HG02642 (cell line): ENCODE data around the gene MAGEA2B.
"Not testable (repeated sequence)": the region's sequence is repeated elsewhere in the genome, so short reads cannot be mapped to it uniquely, and the experiment has no call there.

Experiments
- ATAC-seq: cut with Tn5 transposase; IDR thresholded peaks from one replicate; pipeline ENCODE4 v1.9.1; 2021; ENCODE audit warnings: mild to moderate bottlenecking; ENCODE audit not compliant: unreplicated experiment, poor library complexity

MAGEA2B gene, protein sequence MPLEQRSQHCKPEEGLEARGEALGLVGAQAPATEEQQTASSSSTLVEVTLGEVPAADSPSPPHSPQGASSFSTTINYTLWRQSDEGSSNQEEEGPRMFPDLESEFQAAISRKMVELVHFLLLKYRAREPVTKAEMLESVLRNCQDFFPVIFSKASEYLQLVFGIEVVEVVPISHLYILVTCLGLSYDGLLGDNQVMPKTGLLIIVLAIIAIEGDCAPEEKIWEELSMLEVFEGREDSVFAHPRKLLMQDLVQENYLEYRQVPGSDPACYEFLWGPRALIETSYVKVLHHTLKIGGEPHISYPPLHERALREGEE

DNA sequence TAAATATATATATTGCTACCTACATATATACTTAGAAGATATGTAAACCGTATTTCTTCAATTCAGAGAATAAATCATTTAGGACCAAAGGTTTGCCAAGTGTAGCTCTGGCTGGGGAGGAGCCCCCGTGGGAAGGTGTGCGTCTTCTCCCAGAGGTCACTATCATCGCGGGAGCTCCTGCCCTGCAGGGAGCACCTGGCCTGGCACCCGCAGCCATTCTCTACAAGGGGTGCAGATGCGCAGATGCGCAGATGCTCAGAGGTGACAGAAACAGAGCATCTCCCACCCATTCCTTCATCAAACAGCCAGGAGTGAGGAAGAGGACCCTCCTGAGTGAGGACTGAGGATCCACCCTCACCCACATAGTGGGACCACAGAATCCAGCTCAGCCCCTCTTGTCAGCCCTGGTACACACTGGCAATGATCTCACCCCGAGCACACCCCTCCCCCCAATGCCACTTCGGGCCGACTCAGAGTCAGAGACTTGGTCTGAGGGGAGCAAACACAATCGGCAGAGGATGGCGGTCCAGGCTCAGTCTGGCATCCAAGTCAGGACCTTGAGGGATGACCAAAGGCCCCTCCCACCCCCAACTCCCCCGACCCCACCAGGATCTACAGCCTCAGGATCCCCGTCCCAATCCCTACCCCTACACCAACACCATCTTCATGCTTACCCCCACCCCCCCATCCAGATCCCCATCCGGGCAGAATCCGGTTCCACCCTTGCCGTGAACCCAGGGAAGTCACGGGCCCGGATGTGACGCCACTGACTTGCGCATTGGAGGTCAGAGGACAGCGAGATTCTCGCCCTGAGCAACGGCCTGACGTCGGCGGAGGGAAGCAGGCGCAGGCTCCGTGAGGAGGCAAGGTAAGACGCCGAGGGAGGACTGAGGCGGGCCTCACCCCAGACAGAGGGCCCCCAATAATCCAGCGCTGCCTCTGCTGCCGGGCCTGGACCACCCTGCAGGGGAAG, at the start of gene MAGEA2B:
TSS of gene MAGEA2B (plus strand) at position 814 of the 973 bp plus-strand sequence. CDS start 2,479 bp downstream, outside the sequence.
- ATAC-seq = not testable (repeated sequence)

DNA sequence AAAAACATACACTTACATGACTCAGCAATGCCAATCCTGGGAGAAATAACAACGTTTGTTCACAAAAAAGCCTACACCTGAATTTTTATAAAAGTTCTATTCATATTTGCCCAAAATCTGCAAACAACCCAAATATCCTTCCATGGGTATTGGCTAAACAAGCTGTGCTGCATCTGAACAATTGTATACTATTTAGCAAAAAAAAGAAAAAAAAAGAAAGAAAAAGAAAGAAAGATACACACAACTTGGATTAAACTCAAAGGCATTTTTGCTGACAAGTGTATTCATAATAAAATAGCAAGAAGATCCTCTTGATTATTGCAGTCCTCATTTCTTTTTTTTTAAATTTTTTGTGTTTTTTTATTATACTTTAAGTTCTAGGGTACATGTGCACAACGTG, 40.3 kb upstream of the MAGEA2B start:
- no peak for ATAC-seq

DNA sequence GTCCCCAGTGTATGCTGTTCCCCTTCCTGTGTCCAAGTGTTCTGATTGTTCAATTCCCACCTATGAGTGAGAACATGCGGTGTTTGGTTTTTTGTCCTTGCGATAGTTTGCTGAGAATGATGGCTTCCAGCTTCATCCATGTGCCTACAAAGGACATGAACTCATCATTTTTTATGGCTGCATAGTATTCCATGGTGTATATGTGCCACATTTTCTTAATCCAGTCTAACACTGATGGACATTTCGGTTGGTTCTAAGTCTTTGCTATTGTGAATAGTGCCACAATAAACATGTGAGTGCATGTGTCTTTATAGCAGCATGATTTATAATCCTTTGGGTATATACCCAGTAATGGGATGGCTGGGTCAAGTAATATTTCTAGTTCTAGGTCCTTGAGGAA, 39.8 kb upstream of the MAGEA2B start:
- ATAC-seq = not testable (repeated sequence)

DNA sequence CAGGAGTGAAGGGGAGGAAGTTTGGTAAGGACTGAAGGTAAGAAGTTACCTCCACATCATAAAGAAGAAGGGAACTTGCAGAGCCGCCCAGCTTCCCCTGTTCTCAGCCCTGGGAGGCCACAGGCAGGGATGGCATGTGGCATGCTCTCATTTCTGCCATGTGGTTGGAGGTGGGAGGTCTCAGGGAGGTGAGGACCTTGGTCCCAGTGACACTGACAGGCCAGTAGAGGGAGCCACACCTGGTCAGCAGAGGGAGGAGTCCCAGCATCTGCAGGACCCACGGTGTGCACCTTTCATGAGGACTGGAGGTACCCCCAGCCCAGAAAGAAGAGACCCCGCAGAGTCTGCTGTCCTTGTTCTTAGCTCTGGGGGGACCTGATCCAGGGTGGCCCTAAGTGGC, 33.4 kb upstream of the MAGEA2B start:
- peak; percentile 87 for ATAC-seq

DNA sequence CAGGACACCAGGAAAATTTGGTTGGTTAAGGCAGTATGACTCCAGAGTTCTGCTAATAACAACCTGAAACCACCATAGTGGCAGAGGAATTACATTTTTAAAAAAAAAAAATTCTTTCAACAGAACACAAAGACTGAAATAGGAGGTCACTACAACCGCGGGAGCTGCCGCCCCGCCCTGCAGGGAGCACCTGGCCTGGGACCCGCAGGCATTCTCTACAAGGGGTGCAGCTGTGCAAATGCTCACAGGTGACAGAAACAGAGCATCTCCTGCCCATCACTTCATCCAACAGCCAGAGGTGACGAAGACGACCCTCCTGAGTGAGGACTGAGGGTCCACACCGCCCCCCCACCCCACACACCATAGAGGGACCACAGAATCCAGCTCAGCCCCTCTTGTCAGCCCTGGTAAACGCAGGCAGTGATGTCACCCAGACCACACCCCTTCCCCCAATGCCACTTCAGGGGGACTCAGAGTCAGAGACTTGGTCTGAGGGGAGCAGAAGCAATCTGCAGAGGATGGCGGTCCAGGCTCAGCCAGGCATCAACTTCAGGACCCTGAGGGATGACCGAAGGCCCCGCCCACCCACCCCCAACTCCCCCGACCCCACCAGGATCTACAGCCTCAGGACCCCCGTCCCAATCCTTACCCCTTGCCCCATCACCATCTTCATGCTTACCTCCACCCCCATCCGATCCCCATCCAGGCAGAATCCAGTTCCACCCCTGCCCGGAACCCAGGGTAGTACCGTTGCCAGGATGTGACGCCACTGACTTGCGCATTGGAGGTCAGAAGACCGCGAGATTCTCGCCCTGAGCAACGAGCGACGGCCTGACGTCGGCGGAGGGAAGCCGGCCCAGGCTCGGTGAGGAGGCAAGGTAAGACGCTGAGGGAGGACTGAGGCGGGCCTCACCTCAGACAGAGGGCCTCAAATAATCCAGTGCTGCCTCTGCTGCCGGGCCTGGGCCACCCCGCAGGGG, 16.2 kb upstream of the MAGEA2B start, which contains the start of gene MAGEA3:
TSS of gene MAGEA3 (plus strand) at position 843 of the 980 bp plus-strand sequence. CDS start 2,039 bp downstream, outside the sequence.
- ATAC-seq = not testable (repeated sequence)

GRCh38 chrX:152700390-152700789, 14.0 kb upstream of the MAGEA2B start:
- ATAC-seq = not testable (repeated sequence)

- not testable (repeated sequence) for ATAC-seq
Measured at GRCh38 chrX:152706500-152706899, 7.9 kb upstream of the MAGEA2B start.

- ATAC-seq = not testable (repeated sequence)
Measured at GRCh38 chrX:152709173-152709572, 5.3 kb upstream of the MAGEA2B start, which contains the start of gene CSAG2. Gene CSAG2 (minus strand): TSS chrX:152709273. CDS start chrX:152709112, 161 bp downstream.

DNA sequence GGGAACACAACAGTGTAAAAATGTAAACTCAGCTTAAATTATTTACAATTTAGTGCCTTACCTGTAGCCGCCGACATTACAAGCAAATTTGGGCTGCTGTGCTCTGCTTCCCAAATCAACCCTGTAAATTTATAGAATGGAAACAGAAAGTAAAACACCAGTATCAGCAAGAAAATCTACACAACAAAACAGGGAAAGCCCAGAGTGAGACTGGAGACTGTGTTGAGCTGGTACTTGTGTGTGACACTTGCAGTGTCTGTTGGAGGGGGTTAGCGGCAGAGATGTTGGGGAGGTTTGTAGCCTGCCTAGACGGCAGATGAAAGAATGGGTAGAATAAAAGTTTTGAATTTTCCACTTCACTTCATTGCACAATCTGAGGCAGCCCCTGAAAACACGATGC, 1.2 kb upstream of the MAGEA2B start:
- ATAC-seq = not testable (repeated sequence)

- no peak for ATAC-seq
Measured at GRCh38 chrX:152725409-152725808, 11.0 kb downstream of the MAGEA2B start.

- ATAC-seq = no peak
Measured at GRCh38 chrX:152733261-152733975, 19.0 kb downstream of the MAGEA2B start, which contains the start of the genes CSAG1 and MAGEA12. Gene CSAG1 (minus strand): TSS chrX:152733721. CDS start chrX:152732460, 1,261 bp downstream. Gene MAGEA12 (plus strand): TSS chrX:152733757. CDS start chrX:152736162, 2,405 bp downstream.

GRCh38 chrX:152734143-152734858, 19.9 kb downstream of the MAGEA2B start:
- ATAC-seq = not testable (repeated sequence)

DNA sequence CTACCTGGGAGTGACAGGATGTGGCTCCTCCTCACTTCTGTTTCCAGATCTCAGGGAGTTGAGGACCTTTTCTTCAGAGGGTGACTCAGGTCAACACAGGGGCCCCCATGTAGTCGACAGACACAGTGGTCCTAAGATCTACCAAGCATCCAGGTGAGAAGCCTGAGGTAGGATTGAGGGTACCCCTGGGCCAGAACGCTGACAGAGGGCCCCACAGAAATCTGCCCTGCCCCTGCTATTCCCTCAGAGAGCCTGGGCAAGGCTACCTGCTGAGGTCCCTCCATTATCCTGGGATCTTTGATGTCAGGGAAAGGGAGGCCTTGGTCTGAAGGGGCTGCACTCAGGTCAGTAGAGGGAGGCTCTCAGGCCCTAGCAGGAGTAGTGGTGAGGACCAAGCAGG, 20.7 kb downstream of the MAGEA2B start:
- no peak for ATAC-seq

GRCh38 chrX:152735860-152736511, 21.6 kb downstream of the MAGEA2B start:
- no peak for ATAC-seq

- not testable (repeated sequence) for ATAC-seq
Measured at GRCh38 chrX:152736528-152736927, 22.1 kb downstream of the MAGEA2B start.

DNA sequence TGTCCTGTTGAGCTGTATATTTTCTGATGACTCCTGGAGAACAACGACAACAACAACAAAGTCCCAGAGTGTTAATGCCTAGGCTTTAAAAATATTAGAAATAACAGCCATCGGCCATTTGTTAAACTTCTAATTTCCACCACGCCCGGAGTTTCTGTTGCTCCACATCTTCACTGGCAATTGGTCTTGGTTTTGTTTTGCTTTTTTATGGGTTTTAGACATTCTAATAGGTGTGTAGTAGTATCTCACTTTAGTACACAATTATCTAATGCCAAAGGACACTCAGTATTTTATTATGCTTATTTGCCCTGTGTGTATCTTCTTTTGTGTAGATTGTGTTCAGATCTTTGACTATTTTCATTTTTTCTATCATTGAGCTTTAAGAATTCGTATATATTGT, 24.1 kb downstream of the MAGEA2B start:
- no peak for ATAC-seq
